Thyroid gland (tissue), 4 donors: ENCODE results near the gene SEMA4D.

Experiments used
- CTCF ChIP-seq, 6 experiments: fragments of 200-600 bp in 3 of 6; fragments of 450-650 bp in 3 of 6; sonication (generic) in 3 of 6; IDR thresholded peaks; one replicate each; pipeline ENCODE4 v1.5.1; 2016 to 2019; ENCODE audit warnings: antibody characterized with exemption in 6 of 6, mild to moderate bottlenecking in 2 of 6, inconsistent platforms in 1 of 6, moderate library complexity in 1 of 6
- POLR2A ChIP-seq, 2 donors: fragments of 450-650 bp; IDR thresholded peaks; one replicate each; pipeline ENCODE4 v1.6.1; 2017; ENCODE audit warnings: antibody characterized with exemption in 2 of 2, mild to moderate bottlenecking in 2 of 2, moderate library complexity in 1 of 2

- TF ChIP-seq CTCF (IDR thresholded peaks at IDR 0.05), result no peak
- TF ChIP-seq POLR2A (IDR thresholded peaks at IDR 0.05), result no peak
Observed at GRCh38 chr9:89519366-89519805, 21.5 kb upstream of the SEMA4D start.
